Stimulated activated naive CD8-positive, alpha-beta T cell treated with anti-CD3 and anti-CD28 coated beads, Interleukin-15, Interleukin-2, amounts not matched to agents 100 U/mL and 50 U/mL, for 24 hours (primary cell): ENCODE measurements around the gene SEPTIN2.
"Not testable (repeated sequence)": the region's sequence is repeated elsewhere in the genome, so short reads cannot be mapped to it uniquely, and the experiment has no call there.

Experiments used
- ATAC-seq: fragments of 150-1000 bp; cut with Tn5 transposase; one replicate; pipeline ENCODE4 v1.10.0; 2021
- DNase-seq: peaks from one replicate; pipeline ENCODE4 v3.0.0; 2021

Gene SEPTIN2

GRCh38 chr2:241314226-241315092 is 1.3 kb upstream of the SEPTIN2 start:
- no peak for DNase-seq
- no peak for ATAC-seq

- peak; percentile 87 for ATAC-seq
- peak; percentile 100 for DNase-seq
These were observed 439 bp upstream of the SEPTIN2 start, which contains the start of gene HDLBP for GRCh38 chr2:241315093-241315878. Gene HDLBP, minus strand, starts transcription at chr2:241315672. Its CDS starts 48,803 bp downstream, at chr2:241266869.

- DNase-seq (no peak), ATAC-seq (no peak)
These were observed 1.1 kb downstream of the SEPTIN2 start for GRCh38 chr2:241316825-241317224.

- DNase-seq, result no peak
- ATAC-seq, result no peak
These were observed 1.7 kb downstream of the SEPTIN2 start for GRCh38 chr2:241317391-241317790.

GRCh38 chr2:241318830-241319229 is 3.1 kb downstream of the SEPTIN2 start:
- ATAC-seq, result not testable (repeated sequence)

GRCh38 chr2:241320394-241320793 is 4.7 kb downstream of the SEPTIN2 start:
- ATAC-seq (no peak), DNase-seq (no peak)

More at GRCh38 chr2:241318830-241319229, 3.1 kb downstream of the SEPTIN2 start:
- DNase-seq, result not testable (repeated sequence)

GRCh38 chr2:241321033-241321432 is 5.3 kb downstream of the SEPTIN2 start:
- no peak for DNase-seq
- ATAC-seq, result no peak

GRCh38 chr2:241321886-241322285 is 6.2 kb downstream of the SEPTIN2 start:
- ATAC-seq, result no peak

GRCh38 chr2:241323778-241324177 is 8.1 kb downstream of the SEPTIN2 start:
- no peak for ATAC-seq

More at GRCh38 chr2:241321886-241322285, 6.2 kb downstream of the SEPTIN2 start:
- DNase-seq, result no peak

GRCh38 chr2:241324775-241325174 is 9.1 kb downstream of the SEPTIN2 start:
- ATAC-seq (no peak), DNase-seq (no peak)

More at GRCh38 chr2:241323778-241324177, 8.1 kb downstream of the SEPTIN2 start:
- no peak for DNase-seq

- DNase-seq, result no peak
- no peak for ATAC-seq
These were observed 9.5 kb downstream of the SEPTIN2 start for GRCh38 chr2:241325257-241325656.

GRCh38 chr2:241329669-241330615 is 14.2 kb downstream of the SEPTIN2 start:
- DNase-seq (no peak), ATAC-seq (no peak)

GRCh38 chr2:241330616-241330981 is 14.9 kb downstream of the SEPTIN2 start:
- DNase-seq (no peak), ATAC-seq (no peak)

GRCh38 chr2:241334813-241335212 is 19.1 kb downstream of the SEPTIN2 start:
- DNase-seq (no peak), ATAC-seq (no peak)

- DNase-seq (no peak), ATAC-seq (no peak)
These were observed 24.3 kb downstream of the SEPTIN2 start for GRCh38 chr2:241339839-241340630.

GRCh38 chr2:241340631-241341163 is 25.0 kb downstream of the SEPTIN2 start:
- DNase-seq (no peak), ATAC-seq (no peak)

- DNase-seq, result no peak
- ATAC-seq, result no peak
These were observed 29.4 kb downstream of the SEPTIN2 start for GRCh38 chr2:241344925-241345651.

- ATAC-seq, result no peak
- no peak for DNase-seq
These were observed 34.2 kb downstream of the SEPTIN2 start for GRCh38 chr2:241349941-241350340.

GRCh38 chr2:241350530-241350877 is 34.8 kb downstream of the SEPTIN2 start:
- no peak for ATAC-seq

More at GRCh38 chr2:241350530-241350877, 34.8 kb downstream of the SEPTIN2 start:
- no peak for DNase-seq
